Neuronal stem cell (in vitro differentiated cells): ENCODE results near the gene CAMK2B.

Source experiments
- DNase-seq: peaks from one replicate; pipeline ENCODE4 v3.0.0-alpha.2; 2013; ENCODE audit warnings: low spot score
- H2AFZ ChIP-seq: one replicate; pipeline ENCODE4 v1.6.1; 2013; ENCODE audit warnings: mild to moderate bottlenecking, low read length, inconsistent platforms
- H2AK5ac ChIP-seq: 2 replicates; pipeline ENCODE4 v1.6.1; 2013; ENCODE audit warnings: low read depth, mild to moderate bottlenecking, inconsistent platforms, low read length, moderate library complexity, mixed read lengths
- H2BK120ac ChIP-seq: 2 replicates; pipeline ENCODE4 v1.6.1; 2013; ENCODE audit warnings: low read depth, mild to moderate bottlenecking, inconsistent platforms, low read length, moderate library complexity, mixed read lengths
- H2BK12ac ChIP-seq: one replicate; pipeline ENCODE4 v1.6.1; 2013; ENCODE audit warnings: low read length, inconsistent platforms
- H2BK15ac ChIP-seq: 2 replicates; pipeline ENCODE4 v1.6.1; 2013; ENCODE audit warnings: mild to moderate bottlenecking, low read length, inconsistent platforms, mixed read lengths
- H2BK5ac ChIP-seq: one replicate; pipeline ENCODE4 v1.6.1; 2013; ENCODE audit warnings: inconsistent platforms, mild to moderate bottlenecking, low read length, moderate library complexity
- H3K14ac ChIP-seq: one replicate; pipeline ENCODE4 v1.6.1; 2013; ENCODE audit warnings: low read length, inconsistent platforms
- H3K18ac ChIP-seq: 2 replicates; pipeline ENCODE4 v1.6.1; 2013; ENCODE audit warnings: low read length, inconsistent platforms
- H3K23ac ChIP-seq: 2 replicates; pipeline ENCODE4 v1.6.1; 2013; ENCODE audit warnings: low read depth, mild to moderate bottlenecking, mixed read lengths, low read length, inconsistent platforms; ENCODE audit not compliant: poor library complexity
- H3K27ac ChIP-seq: replicated peaks from 3 replicates; pipeline ENCODE4 v1.5.1; 2013; ENCODE audit warnings: low read length, inconsistent platforms
- H3K27me3 ChIP-seq, 3 experiments: 2 replicates each; pipeline ENCODE4 v1.6.1; 2013; ENCODE audit warnings: low read length in 3 of 3, mild to moderate bottlenecking in 2 of 3, inconsistent platforms in 1 of 3, low read depth in 1 of 3, mixed read lengths in 1 of 3, moderate library complexity in 1 of 3; ENCODE audit not compliant: control insufficient read depth in 3 of 3, insufficient read depth in 3 of 3
- H3K36me3 ChIP-seq, 2 donors: replicated peaks in 1 of 2; 2 replicates each; pipeline ENCODE4 v1.6.1; 2013; ENCODE audit warnings: low read length in 2 of 2; ENCODE audit not compliant: control insufficient read depth in 2 of 2, insufficient read depth in 2 of 2
- H3K4ac ChIP-seq: 2 replicates; pipeline ENCODE4 v1.6.1; 2013; ENCODE audit warnings: inconsistent platforms, mild to moderate bottlenecking, low read length, moderate library complexity
- H3K4me1 ChIP-seq, 2 donors: 1 replicate in 1 of 2; 2 replicates in 1 of 2; pipeline ENCODE4 v1.6.1; 2013; ENCODE audit warnings: low read length in 2 of 2, low read depth in 1 of 2; ENCODE audit not compliant: control insufficient read depth in 2 of 2, insufficient read depth in 1 of 2
- H3K4me2 ChIP-seq: one replicate; pipeline ENCODE4 v1.6.1; 2013; ENCODE audit warnings: mild to moderate bottlenecking, low read length, inconsistent platforms; ENCODE audit not compliant: insufficient read depth, poor library complexity, severe bottlenecking
- H3K4me3 ChIP-seq, 2 donors: 2 replicates each; pipeline ENCODE4 v1.5.1; 2013; ENCODE audit warnings: low read length in 2 of 2, mild to moderate bottlenecking in 2 of 2, inconsistent platforms in 1 of 2, moderate library complexity in 1 of 2
- H3K79me1 ChIP-seq: one replicate; pipeline ENCODE4 v1.6.1; 2013; ENCODE audit warnings: low read depth, mild to moderate bottlenecking, inconsistent platforms, low read length, moderate library complexity
- H3K9ac ChIP-seq: one replicate; pipeline ENCODE4 v1.6.1; 2013; ENCODE audit warnings: mild to moderate bottlenecking, low read depth, low read length, inconsistent platforms; ENCODE audit not compliant: poor library complexity
- H3K9me3 ChIP-seq, 2 donors: replicated peaks in 1 of 2; 2 replicates each; pipeline versions ENCODE3 to v1.6.1; 2013; ENCODE audit warnings: low read length in 2 of 2, mild to moderate bottlenecking in 2 of 2, inconsistent platforms in 1 of 2, low read depth in 1 of 2, mixed read lengths in 1 of 2, moderate library complexity in 1 of 2; ENCODE audit not compliant: control insufficient read depth in 2 of 2, insufficient read depth in 1 of 2
- H4K8ac ChIP-seq: one replicate; pipeline ENCODE4 v1.6.1; 2013; ENCODE audit warnings: low read depth, mild to moderate bottlenecking, inconsistent platforms, low read length, moderate library complexity
- H4K91ac ChIP-seq: one replicate; pipeline ENCODE4 v1.6.1; 2013; ENCODE audit warnings: low read length, low read depth, mild to moderate bottlenecking, inconsistent platforms; ENCODE audit not compliant: poor library complexity
- WGBS, 2 donors: extraction: QIAGEN DNeasy Blood & Tissue Kit; methylation state at CpG; one replicate each; pipeline ENCODE4 v1.1.7; 2013; ENCODE audit warnings: missing lambda C conversion rate in 2 of 2, mixed read lengths in 1 of 2; ENCODE audit not compliant: insufficient read length in 2 of 2, insufficient replicate concordance in 1 of 2; ENCODE audit errors: extremely low coverage in 2 of 2; 5-methylcytosine and 5-hydroxymethylcytosine counted together

Gene CAMK2B

GRCh38 chr7:44309271-44310091 is 15.9 kb downstream of the CAMK2B start:
- Histone ChIP-seq H3K79me1 (no peaks in the 10 kb centered on the region), H3K9me3 (peaks cover 0 to 5% of the 10 kb centered on the region in 2 donors), H3K4ac (peak overlapping the region; percentile 86), H3K27me3 (peaks cover 2 to 65% (median 19%) of the 10 kb centered on the region in 3 experiments), H2AFZ (peak overlapping the region; percentile 83), H2BK120ac (peak overlapping the region; percentile 93), H4K91ac (peak overlapping the region; percentile 90), H2BK12ac (peak overlapping the region; percentile 33), H4K8ac (peak overlapping the region; percentile 99), H3K36me3 (no peaks in the 10 kb centered on the region), H3K4me2 (peak overlapping the region; percentile 71), H3K18ac (peak overlapping the region; percentile 97), H3K14ac (no peak overlapping the region), H3K27ac (no peak overlapping the region), H3K23ac (peak overlapping the region; percentile 86), H3K4me3 (peak overlapping the region in 1 of 2 donors; percentile 25), H2BK15ac (peak overlapping the region; percentile 99), H2BK5ac (peak overlapping the region; percentile 78), H2AK5ac (peak overlapping the region; percentile 81), H3K4me1 (peaks cover 0 to 12% of the 10 kb centered on the region in 2 donors), H3K9ac (peak overlapping the region; percentile 86)
- no CpG with 5 or more reads among the region's 73 CpGs for WGBS, 2 donors
- DNase-seq = peak; percentile 47

DNA sequence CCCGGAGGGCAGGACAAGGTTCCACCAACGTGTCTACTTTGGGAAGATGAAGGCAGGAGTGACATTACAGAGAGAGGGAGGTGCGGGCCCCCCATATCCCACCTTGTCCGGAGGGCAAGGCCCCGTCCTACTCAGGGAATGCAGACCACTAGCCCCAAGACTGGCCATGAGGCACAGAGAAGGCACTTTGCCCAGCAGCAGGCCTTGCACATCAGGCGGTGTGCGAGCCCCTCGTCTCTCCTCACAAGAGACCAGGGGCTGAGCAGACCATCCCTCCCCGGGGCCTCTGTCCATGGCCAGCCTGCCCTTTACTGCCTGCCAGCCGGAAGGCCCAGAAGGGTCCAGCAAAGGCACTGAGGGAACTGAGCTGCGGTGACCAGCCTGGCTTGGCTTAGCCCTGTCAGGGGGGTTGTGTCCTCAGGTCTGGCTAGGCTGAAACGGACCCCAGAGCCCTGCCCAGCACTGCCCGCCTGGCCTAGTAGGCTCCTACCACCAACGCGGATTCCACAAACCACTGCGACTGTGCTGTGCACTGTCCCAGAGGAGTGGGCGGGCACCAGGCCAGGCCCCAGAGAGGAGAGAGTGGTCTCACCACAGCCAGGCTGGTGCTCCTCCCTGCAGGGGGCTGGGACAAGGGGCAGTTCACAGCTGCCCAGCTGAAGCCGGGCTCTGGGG is 16.7 kb downstream of the CAMK2B start:
- no peaks in the 10 kb centered on the region for H3K79me1 ChIP-seq
- peak overlapping the region; percentile 93 for H2BK120ac ChIP-seq
- no peak overlapping the region for H3K4me3 ChIP-seq
- H3K9me3 ChIP-seq = peaks cover 0 to 3% of the 10 kb centered on the region in 2 donors
- H3K4me2 ChIP-seq = peak overlapping the region; percentile 71
- H3K9ac ChIP-seq = peak overlapping the region; percentile 63
- peak overlapping the region; percentile 81 for H2AK5ac ChIP-seq
- no CpG with 5 or more reads among the region's 18 CpGs for WGBS, 2 donors
- peak overlapping the region; percentile 83 for H2AFZ ChIP-seq
- no peak for DNase-seq
- peak overlapping the region; percentile 46 for H2BK12ac ChIP-seq
- H4K8ac ChIP-seq = peak overlapping the region; percentile 99
- peak overlapping the region; percentile 99 for H2BK15ac ChIP-seq
- H3K4me1 ChIP-seq = peaks cover 0 to 12% of the 10 kb centered on the region in 2 donors
- peak overlapping the region; percentile 97 for H3K18ac ChIP-seq
- H3K36me3 ChIP-seq = no peaks in the 10 kb centered on the region
- H3K23ac ChIP-seq = peak overlapping the region; percentile 86
- peaks cover 2 to 59% (median 19%) of the 10 kb centered on the region in 3 experiments for H3K27me3 ChIP-seq
- H4K91ac ChIP-seq = no peak overlapping the region
- peak overlapping the region; percentile 15 for H3K14ac ChIP-seq
- H3K27ac ChIP-seq = no peak overlapping the region
- peak overlapping the region; percentile 77 for H3K4ac ChIP-seq
- peak overlapping the region; percentile 78 for H2BK5ac ChIP-seq

GRCh38 chr7:44307905-44308595 is 17.3 kb downstream of the CAMK2B start:
- WGBS, 2 donors = no CpG with 5 or more reads among the region's 8 CpGs
- Histone ChIP-seq H3K14ac (peak overlapping the region; percentile 84), H3K27me3 (peaks cover 2 to 52% (median 19%) of the 10 kb centered on the region in 3 experiments), H3K23ac (peak overlapping the region; percentile 86), H3K36me3 (no peaks in the 10 kb centered on the region), H4K8ac (peak overlapping the region; percentile 72), H4K91ac (no peak overlapping the region), H2BK5ac (peak overlapping the region; percentile 78), H2AFZ (no peak overlapping the region), H3K79me1 (no peaks in the 10 kb centered on the region), H3K18ac (peak overlapping the region; percentile 85), H2BK15ac (peak overlapping the region; percentile 87), H3K4me3 (no peak overlapping the region), H3K9ac (peak overlapping the region; percentile 63), H3K4ac (peak overlapping the region; percentile 77), H2BK12ac (peak overlapping the region; percentile 46), H3K4me1 (peaks cover 0 to 12% of the 10 kb centered on the region in 2 donors), H3K9me3 (peaks cover 0 to 3% of the 10 kb centered on the region in 2 donors), H3K4me2 (no peak overlapping the region), H2AK5ac (peak overlapping the region; percentile 78), H2BK120ac (no peak overlapping the region), H3K27ac (no peak overlapping the region)
- no peak for DNase-seq
